SJCRH30 (cell line): ENCODE measurements around the gene B3GALNT1. TPM values are rescaled to one million over a fixed set of nuclear protein-coding genes. Genes with fewer than 3 reads are reported as not detected.

Source experiments
- DNase-seq, 2 experiments: peaks; one replicate each; pipeline ENCODE4 v3.0.0-alpha.2; 2015 to 2020
- H3K27ac ChIP-seq: fragments of 250-450 bp; sonication (Bioruptor Pico); 2 replicates; pipeline ENCODE4 v1.5.1; 2020; ENCODE audit warnings: mild to moderate bottlenecking, moderate library complexity
- H3K27me3 ChIP-seq: fragments of 250-450 bp; sonication (Bioruptor Pico); 2 replicates; pipeline ENCODE4 v1.5.1; 2020; ENCODE audit warnings: mild to moderate bottlenecking, moderate library complexity
- H3K36me3 ChIP-seq: fragments of 250-450 bp; sonication (Bioruptor Pico); 2 replicates; pipeline ENCODE4 v1.5.1; 2020; ENCODE audit warnings: mild to moderate bottlenecking, moderate library complexity
- H3K4me1 ChIP-seq: fragments of 250-450 bp; sonication (Bioruptor Pico); 2 replicates; pipeline ENCODE4 v1.5.1; 2020; ENCODE audit warnings: mild to moderate bottlenecking, moderate library complexity
- H3K4me3 ChIP-seq: fragments of 250-450 bp; sonication (Bioruptor Pico); 2 replicates; pipeline ENCODE4 v1.5.1; 2020; ENCODE audit warnings: mild to moderate bottlenecking, moderate library complexity
- H3K9me3 ChIP-seq: fragments of 250-450 bp; sonication (Bioruptor Pico); replicated peaks from 2 replicates; pipeline ENCODE4 v1.5.1; 2020; ENCODE audit warnings: mild to moderate bottlenecking, moderate library complexity
- total RNA-seq: library from RNA; depleted of rRNA; stranded (reverse); fragments of >200 nt; shearing (Covaris generic); gene quantifications from 2 replicates; pipeline ENCODE4 v1.2.3, GENCODE V29; 2014

B3GALNT1 gene
- total RNA-seq, 1 experiment from 2014 or later: not detected

DNA sequence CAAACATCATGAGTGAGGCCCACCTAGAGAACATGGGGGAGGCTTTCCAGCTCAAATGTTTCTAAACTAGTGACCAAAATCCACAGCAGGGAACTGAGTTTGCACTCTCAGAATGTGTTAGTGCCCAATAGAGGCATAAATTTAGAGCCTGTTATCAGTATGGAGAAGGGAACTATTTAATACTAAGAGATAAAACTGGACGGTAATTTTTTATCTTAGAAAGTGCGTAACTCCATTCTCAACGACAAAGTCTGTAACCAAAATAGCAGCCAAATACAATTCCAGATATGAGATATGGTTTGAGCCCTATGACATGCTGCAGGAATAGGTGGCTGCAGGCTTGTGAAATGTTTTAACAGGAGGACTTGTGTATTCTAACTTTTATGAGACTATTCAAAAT, 3.5 kb downstream of the B3GALNT1 start:
- Histone ChIP-seq H3K36me3 (no peaks in the 10 kb centered on the region), H3K4me1 (no peaks in the 10 kb centered on the region), H3K4me3 (no peak overlapping the region), H3K9me3 (no peaks in the 10 kb centered on the region), H3K27me3 (no peaks in the 10 kb centered on the region), H3K27ac (no peak overlapping the region)
- DNase-seq: no peak

DNA sequence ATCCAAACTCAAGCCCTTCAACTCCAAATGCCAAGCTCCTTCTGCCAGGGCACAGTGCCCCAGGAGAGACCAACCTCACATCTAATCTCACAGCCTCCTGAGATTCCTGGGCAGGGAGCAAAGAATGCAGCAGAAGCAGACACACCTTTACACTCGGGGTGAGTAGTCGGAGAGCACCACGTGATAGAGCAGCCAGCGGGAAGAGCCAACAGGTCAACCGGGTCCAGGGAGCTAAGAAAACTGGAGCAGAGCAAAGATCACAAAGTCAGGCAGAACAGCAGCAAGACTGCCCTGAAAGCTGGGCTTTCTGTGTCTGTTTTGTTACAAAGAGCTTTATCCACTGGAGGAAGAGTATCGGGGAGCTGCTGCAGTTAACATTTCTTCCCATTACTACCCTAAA, 4.2 kb downstream of the B3GALNT1 start:
- no peak overlapping the region for H3K27ac ChIP-seq
- H3K4me1 ChIP-seq: no peaks in the 10 kb centered on the region
- no peak for DNase-seq
- H3K9me3 ChIP-seq: no peaks in the 10 kb centered on the region
- H3K27me3 ChIP-seq: no peaks in the 10 kb centered on the region
- no peak overlapping the region for H3K4me3 ChIP-seq
- no peaks in the 10 kb centered on the region for H3K36me3 ChIP-seq

DNA sequence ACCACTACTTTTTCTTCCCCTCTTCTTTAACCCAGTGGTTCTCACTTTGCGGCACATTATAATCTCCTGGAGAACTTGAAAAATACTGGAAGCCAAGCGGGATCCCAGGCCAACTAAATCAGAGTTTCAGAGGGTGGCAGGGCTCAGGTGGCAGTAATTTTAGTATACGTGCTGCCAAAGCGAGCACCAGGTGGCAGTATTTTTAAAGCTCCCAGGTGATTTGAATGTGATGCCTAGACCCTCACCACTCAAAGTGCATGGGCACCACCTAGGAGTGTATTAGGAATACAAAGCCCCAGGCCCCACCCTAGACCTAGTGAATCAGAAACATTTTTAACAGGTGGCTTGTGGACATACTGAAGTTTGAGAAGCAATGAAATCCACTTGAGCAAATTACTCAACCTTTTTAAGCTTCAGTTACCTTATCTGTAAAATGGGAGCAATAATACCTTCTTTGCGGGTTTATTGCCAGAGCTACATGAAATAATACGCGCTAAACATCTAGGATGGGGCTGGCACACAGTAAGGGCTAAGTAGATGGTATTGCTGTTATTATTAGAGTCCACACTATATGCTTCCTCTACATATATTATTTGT, 8.3 kb downstream of the B3GALNT1 start:
- H3K4me1 ChIP-seq: no peaks in the 10 kb centered on the region

DNA sequence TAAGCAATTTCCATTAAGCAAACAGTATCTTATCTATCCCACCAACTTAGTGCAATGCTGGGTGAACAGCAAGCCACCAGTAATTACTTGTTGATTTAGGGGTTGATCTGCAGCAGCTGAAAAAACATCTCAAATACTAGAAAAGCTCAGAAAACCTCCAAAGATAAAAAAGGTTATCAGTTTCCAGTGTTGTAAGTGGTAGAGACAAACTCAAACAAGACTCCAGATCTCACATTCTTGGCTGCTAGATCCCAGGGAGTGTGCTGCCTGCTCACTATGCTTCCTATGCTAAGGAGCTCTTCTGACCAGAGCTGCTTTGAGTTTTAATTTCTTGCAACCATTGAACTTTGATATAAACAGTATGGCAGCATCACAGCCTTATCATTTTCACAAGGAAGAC, 11.3 kb downstream of the B3GALNT1 start:
- no peaks in the 10 kb centered on the region for H3K27me3 ChIP-seq
- no peak overlapping the region for H3K4me3 ChIP-seq

More for the DNA sequence above, 8.3 kb downstream of the B3GALNT1 start:
- Histone ChIP-seq H3K27ac (no peak overlapping the region), H3K9me3 (no peaks in the 10 kb centered on the region), H3K27me3 (no peaks in the 10 kb centered on the region), H3K36me3 (no peaks in the 10 kb centered on the region), H3K4me3 (no peak overlapping the region)
- peak in 1 of 2 experiments; percentile 7 for DNase-seq

DNA sequence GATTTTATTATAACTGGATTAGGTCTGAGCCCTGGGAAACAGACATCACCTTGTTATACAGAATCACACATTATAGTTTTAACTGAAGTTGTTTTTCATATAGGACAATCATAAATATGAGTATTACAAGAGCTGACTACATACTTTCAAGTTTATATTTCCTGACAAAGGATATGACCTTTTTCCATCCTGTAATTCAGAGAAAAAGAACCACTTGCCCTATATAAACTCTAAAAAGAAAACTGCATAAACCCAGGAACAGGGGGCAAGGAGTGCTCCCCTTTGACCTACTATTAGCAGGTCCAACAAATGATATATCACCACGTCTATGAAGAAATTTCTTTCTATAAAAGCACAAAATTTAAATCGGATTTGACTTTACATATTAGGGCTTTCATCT, 20.9 kb downstream of the B3GALNT1 start:
- Histone ChIP-seq H3K4me3 (no peak overlapping the region), H3K36me3 (no peaks in the 10 kb centered on the region), H3K4me1 (no peaks in the 10 kb centered on the region), H3K9me3 (no peaks in the 10 kb centered on the region), H3K27me3 (no peaks in the 10 kb centered on the region), H3K27ac (no peak overlapping the region)
- no peak for DNase-seq

More for the DNA sequence above, 11.3 kb downstream of the B3GALNT1 start:
- H3K27ac ChIP-seq: no peak overlapping the region
- no peaks in the 10 kb centered on the region for H3K36me3 ChIP-seq
- no peaks in the 10 kb centered on the region for H3K4me1 ChIP-seq
- no peaks in the 10 kb centered on the region for H3K9me3 ChIP-seq
- DNase-seq: peak in 1 of 2 experiments; percentile 47

DNA sequence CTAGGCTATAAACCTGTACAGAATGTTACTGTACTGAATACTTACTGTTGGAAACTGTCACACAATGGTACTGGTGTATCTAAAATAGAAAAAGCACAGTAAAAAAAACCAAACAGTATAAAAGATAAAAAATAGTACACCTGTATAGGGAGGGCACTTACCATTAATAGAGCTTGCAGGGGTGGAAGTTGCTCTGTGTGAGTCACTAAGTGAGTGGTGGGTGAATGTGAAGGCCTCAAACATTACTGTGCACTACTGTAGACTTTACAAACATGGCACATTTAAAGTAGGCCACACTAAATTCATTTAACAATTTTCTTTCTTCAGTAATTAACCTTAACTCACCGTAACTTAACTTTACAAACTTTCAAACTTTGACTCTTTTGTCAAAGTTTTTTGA, 22.0 kb downstream of the B3GALNT1 start:
- no peak overlapping the region for H3K4me3 ChIP-seq
- no peak for DNase-seq

DNA sequence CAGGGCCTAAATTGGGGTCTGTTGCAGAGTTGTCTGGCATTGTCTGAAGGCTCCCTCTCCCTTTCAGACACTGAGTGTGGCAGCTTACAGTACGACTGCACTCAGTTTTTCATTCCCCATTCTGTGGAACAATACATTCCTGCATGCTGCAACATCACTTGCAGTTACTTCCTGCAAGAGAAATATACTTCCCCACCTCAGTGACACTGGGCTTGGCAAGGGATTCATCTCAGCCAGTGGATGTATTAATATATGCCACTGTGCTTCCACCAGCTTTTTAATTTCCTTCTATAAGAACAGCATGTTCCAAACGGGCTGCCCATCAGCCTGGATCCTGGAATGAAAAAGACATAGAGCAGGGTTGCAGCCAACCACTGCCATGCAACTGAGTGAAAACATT, 23.1 kb downstream of the B3GALNT1 start:
- Histone ChIP-seq H3K27me3 (no peaks in the 10 kb centered on the region), H3K4me3 (no peak overlapping the region), H3K9me3 (no peaks in the 10 kb centered on the region), H3K36me3 (no peaks in the 10 kb centered on the region), H3K4me1 (no peaks in the 10 kb centered on the region), H3K27ac (no peak overlapping the region)
- DNase-seq: no peak

More for the DNA sequence above, 22.0 kb downstream of the B3GALNT1 start:
- no peaks in the 10 kb centered on the region for H3K27me3 ChIP-seq
- no peak overlapping the region for H3K27ac ChIP-seq
- no peaks in the 10 kb centered on the region for H3K36me3 ChIP-seq
- no peaks in the 10 kb centered on the region for H3K9me3 ChIP-seq
- no peaks in the 10 kb centered on the region for H3K4me1 ChIP-seq

DNA sequence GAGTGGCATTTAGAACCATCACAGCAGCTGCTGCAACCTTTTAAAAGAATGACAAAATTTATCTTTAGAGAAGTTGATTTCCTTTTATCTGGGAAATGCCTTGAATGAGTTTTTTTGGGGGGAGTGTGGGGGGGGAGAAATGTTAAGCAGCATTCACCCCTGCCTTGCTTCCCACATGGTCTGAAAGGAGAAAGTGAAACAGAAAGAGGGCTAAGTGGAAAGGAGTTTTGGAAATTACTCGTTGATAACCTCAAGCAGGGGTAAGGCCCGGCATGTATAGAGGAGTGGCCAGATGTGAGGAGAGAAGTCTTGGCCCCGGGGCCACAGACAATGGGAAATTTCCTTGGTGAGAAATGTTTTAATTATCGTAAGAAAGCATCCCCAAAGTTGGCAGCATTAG, 23.5 kb downstream of the B3GALNT1 start:
- Histone ChIP-seq H3K27me3 (no peaks in the 10 kb centered on the region), H3K27ac (no peak overlapping the region), H3K4me1 (no peaks in the 10 kb centered on the region), H3K4me3 (no peak overlapping the region), H3K36me3 (no peaks in the 10 kb centered on the region), H3K9me3 (no peaks in the 10 kb centered on the region)
- no peak for DNase-seq

DNA sequence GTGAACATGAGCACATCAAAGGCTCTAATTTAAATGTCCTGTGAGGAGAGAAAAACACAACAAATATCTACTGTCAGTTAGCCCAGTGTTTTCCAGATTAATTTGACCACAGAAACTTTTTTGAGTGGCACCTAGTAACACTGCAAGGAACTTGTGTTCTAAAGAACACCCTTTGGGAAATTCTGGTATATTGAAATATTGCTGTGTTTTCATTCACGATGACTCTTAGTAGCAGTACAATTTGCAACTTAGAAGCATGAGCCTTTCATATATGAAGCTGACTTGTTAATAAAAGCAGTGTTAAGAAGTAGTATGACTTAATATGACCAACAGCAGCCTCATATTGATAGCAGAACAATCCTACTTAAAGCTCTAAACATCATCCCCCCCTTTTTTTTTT, 32.0 kb downstream of the B3GALNT1 start:
- Histone ChIP-seq H3K27me3 (no peaks in the 10 kb centered on the region), H3K36me3 (no peaks in the 10 kb centered on the region), H3K27ac (no peak overlapping the region), H3K4me1 (peaks cover 24% of the 10 kb centered on the region), H3K9me3 (no peaks in the 10 kb centered on the region), H3K4me3 (no peak overlapping the region)
- DNase-seq: no peak

DNA sequence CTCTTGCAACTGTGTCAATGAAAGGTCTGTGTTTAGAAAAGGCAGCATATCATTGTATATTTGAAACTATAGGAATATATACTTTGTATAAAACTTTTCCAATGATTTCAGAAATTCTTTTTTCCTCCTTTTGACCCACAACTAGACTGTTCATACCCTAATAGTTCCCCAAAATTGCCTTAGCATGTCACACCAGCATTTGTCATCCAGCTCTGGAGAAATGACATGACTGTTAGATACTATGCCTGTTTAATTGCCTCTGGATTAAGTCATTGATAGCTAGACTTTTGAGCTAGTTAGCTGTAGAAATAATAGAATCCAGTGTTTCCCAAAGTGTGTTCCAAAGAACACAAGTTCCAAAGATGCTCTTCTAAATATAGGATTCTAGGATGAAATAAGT, 32.4 kb downstream of the B3GALNT1 start:
- H3K27me3 ChIP-seq: no peaks in the 10 kb centered on the region

DNA sequence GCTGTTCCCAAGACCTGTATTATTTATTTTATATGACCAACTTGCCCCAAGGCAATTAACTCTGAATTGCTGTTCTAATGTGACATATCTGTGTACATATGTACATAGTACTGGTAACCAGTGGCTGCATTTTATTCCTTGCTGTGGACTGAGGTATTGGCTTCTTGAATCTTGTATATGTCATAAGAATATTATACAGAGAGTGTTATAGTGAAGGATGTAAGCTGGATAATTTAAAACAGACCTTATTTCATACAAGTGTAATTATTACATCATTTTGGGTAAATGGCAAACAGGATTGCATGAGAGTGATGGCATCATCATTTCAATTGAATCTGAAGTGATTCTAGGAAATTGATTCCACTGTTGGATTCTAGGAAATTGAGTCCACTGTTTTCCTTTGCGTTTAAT, 32.9 kb downstream of the B3GALNT1 start:
- Histone ChIP-seq H3K4me1 (peaks cover 24% of the 10 kb centered on the region), H3K9me3 (no peaks in the 10 kb centered on the region), H3K36me3 (no peaks in the 10 kb centered on the region), H3K27me3 (no peaks in the 10 kb centered on the region), H3K4me3 (no peak overlapping the region), H3K27ac (no peak overlapping the region)
- DNase-seq: no peak

More for the DNA sequence above, 32.4 kb downstream of the B3GALNT1 start:
- DNase-seq: no peak
- Histone ChIP-seq H3K4me3 (no peak overlapping the region), H3K4me1 (peaks cover 24% of the 10 kb centered on the region), H3K36me3 (no peaks in the 10 kb centered on the region), H3K27ac (no peak overlapping the region), H3K9me3 (no peaks in the 10 kb centered on the region)

DNA sequence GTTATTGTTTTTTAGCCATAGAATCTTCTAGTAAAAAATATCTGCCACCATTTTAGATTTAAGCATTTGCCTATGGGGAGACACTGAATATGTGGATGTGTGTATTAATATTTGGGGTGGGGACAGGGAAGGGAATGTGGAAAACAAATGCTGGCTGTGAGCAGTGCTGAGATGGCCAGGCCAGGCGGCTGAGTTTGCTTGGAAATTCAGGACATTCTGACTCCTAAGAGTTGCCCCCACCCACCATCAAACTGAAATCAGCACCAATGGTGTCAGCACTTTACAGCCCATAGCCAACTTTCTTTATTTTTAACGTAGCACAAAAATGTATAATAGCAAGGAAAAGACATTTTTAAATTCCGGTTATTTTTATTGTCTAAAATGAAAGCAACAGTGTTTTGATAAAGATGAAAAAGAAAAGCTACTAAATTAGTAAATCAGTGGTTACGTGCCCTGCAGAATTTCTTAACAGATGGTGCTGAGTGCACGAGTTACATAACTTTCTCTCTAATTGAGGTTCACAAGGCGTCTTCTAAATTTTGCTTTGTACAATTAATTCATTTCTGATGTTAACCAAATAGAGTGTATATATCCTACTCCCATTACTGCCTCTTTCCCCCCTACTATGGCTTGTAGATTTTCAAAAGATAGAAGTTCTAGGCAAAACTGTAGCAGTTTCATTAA, 34.0 kb downstream of the B3GALNT1 start:
- Histone ChIP-seq H3K9me3 (no peaks in the 10 kb centered on the region), H3K27me3 (no peaks in the 10 kb centered on the region), H3K4me1 (peaks cover 24% of the 10 kb centered on the region), H3K4me3 (no peak overlapping the region), H3K27ac (peak overlapping the region; percentile 90), H3K36me3 (no peaks in the 10 kb centered on the region)
- DNase-seq: no peak

DNA sequence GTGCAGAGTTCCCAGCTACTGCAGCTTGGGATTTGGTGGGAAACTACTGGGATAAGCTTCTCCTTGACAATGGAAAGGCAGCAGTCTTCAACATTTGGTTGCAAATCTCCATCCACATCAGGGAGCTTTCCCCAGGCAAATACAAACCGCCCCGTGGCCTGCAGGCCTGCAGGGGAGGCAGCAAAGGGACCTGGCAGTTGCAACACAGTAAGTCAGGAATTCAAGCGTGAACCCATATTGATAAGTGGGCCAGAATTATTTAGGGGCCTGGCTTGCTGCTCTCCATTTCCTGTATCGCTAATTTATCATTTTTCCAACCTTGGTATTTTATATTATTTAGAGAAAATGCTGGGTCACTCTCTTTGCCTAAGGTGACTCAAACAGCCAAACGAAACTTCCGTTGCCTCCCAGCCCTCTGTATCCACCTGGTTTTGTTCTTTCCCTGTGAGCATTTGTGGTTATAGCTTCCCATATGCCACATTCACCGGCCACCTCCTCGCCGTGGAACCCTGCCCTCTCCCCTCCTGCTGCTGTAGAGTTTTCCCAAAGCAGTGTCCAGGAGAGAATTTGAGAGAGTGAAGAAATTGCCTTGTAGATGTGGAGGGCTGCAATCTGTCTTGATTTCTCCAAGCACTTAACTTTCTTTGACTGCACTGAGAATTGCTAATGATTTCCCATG, 34.8 kb downstream of the B3GALNT1 start:
- peak overlapping the region; percentile 7; the same call in 1 of the 2 replicates for H3K4me3 ChIP-seq
- peak in 1 of 2 experiments; percentile 20 for DNase-seq
- no peaks in the 10 kb centered on the region for H3K9me3 ChIP-seq
- H3K36me3 ChIP-seq: no peaks in the 10 kb centered on the region
- H3K27me3 ChIP-seq: no peaks in the 10 kb centered on the region
- peak overlapping the region; percentile 90 for H3K27ac ChIP-seq
- peaks cover 24% of the 10 kb centered on the region for H3K4me1 ChIP-seq

DNA sequence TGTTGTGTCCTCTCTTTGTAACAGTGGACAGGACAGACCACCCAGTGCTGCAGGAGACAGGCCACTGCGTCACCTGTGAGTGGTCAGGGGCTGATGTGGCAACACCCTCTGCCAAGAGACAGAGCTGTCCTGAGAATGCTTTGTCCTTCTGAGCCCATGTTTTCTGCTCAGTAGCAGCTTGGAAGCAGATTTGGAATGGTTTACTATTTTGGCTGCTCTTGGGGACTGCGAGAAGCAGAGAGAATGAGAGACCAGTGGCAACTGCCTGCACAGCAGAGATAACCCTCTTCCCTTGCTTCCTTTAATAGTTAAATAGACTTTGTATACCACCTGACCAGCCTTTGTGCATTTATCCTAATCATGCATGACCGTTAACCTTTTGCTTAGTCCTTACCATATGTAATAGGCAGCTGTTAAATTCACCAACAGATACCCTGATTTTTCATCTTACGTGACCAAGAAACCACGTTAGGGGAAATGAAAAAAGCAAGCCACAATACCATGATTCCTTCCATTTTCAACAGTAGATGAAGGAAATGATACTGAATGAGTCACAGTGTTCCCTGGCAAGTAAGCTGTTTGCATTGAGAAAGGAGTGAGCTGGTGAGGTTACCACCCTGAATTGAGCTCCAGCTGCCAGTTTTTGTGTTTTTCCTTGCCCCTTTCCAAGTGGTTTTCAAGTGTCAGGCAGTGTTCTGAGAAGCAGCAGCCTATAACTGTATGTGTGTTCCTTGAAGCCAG, 35.5 kb downstream of the B3GALNT1 start:
- peaks cover 24% of the 10 kb centered on the region for H3K4me1 ChIP-seq

DNA sequence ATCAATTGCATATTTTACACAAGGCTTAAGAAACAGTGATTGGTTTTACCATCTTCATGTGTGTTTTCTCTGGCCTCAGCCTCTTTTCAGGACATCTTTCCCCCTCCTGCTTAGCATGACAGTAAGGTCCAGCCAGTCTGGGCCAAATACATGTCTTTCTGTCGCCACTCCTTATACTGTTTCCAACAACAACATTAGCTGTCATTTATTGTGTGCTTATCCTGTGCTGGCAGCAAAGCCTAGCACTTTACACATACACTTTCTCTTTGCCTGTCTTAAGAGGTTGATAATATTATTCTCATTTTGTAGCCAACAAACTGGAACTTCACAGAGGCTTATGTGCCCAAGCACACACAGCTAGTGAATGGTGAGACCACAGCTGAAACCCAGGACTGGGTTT, 37.8 kb downstream of the B3GALNT1 start:
- no peaks in the 10 kb centered on the region for H3K36me3 ChIP-seq
- DNase-seq: no peak
- peaks cover 24% of the 10 kb centered on the region for H3K4me1 ChIP-seq
- H3K4me3 ChIP-seq: no peak overlapping the region
- H3K27me3 ChIP-seq: no peaks in the 10 kb centered on the region
- no peaks in the 10 kb centered on the region for H3K9me3 ChIP-seq
- no peak overlapping the region for H3K27ac ChIP-seq

More for the DNA sequence above, 35.5 kb downstream of the B3GALNT1 start:
- no peaks in the 10 kb centered on the region for H3K9me3 ChIP-seq
- H3K27me3 ChIP-seq: no peaks in the 10 kb centered on the region
- peak; percentile 69 to 70 for DNase-seq
- H3K36me3 ChIP-seq: no peaks in the 10 kb centered on the region
- no peak overlapping the region; the same call in 1 of the 2 replicates for H3K4me3 ChIP-seq
- H3K27ac ChIP-seq: peak overlapping the region; percentile 90
